ENCODE measurements around the gene CTNNBL1.

DNA sequence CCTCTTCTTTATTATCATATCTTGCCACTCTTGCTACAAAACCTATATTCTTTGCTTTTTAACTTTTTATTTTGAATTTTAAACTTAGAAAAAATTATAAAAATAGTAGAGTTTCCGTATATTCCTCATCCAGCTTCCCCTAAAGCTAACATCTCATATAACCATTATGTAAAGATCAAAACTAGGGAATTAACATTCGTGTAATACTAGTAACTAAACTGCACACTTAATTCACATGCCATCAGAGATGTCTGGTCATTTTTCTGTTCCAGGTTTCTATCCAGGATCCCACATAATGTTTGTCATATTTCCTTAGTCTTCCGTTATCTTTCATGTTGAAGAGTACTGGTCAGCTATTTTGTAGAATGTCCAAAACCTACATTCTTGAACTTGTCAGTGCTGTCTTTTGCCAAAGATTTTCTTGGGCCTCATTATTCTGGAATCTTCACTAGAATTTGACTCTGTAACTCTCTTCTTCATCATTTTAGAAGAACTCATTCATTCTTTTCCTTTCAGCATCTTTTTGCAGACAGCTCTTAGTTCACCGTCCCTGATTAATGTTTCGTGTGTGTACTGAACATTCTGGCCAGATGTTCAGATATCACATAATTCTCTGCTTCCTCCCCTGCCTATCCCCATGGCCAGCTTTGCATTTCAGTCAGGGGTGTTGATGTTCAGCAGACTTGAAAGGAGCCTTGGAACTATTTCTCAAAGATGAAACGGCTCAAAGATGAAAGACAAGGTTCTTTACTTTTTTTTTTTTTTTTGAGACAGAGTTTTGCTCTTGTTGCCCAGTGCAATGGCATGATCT is 9.4 kb downstream of the CTNNBL1 start:
- TF ChIP-seq ZFX (IDR thresholded peaks at IDR 0.05) (no peak), EZH2phosphoT487 (IDR thresholded peaks at IDR 0.05; ENCODE audit: borderline replicate concordance) (no peak), POLR2AphosphoS5 (IDR thresholded peaks at IDR 0.05; ENCODE audit: low read depth, low read length) (no peak), JUND (IDR thresholded peaks at IDR 0.05) (no peak)
- TF ChIP-seq, protein P1, sequence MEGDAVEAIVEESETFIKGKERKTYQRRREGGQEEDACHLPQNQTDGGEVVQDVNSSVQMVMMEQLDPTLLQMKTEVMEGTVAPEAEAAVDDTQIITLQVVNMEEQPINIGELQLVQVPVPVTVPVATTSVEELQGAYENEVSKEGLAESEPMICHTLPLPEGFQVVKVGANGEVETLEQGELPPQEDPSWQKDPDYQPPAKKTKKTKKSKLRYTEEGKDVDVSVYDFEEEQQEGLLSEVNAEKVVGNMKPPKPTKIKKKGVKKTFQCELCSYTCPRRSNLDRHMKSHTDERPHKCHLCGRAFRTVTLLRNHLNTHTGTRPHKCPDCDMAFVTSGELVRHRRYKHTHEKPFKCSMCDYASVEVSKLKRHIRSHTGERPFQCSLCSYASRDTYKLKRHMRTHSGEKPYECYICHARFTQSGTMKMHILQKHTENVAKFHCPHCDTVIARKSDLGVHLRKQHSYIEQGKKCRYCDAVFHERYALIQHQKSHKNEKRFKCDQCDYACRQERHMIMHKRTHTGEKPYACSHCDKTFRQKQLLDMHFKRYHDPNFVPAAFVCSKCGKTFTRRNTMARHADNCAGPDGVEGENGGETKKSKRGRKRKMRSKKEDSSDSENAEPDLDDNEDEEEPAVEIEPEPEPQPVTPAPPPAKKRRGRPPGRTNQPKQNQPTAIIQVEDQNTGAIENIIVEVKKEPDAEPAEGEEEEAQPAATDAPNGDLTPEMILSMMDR (IDR thresholded peaks at IDR 0.05 in 2 of 3, conservative IDR thresholded peaks at IDR 0.05 in 1 of 3; ENCODE audit: borderline replicate concordance in 1 of 3, insufficient read depth in 1 of 3, low read depth in 2 of 3, low read length in 2 of 3) = no peak

Measured in HCT116 (cell line).